ENCODE measurements around the gene GPR17.

GPR17 gene

GRCh38 chr2:127681976-127682857 lies 36.3 kb downstream of the GPR17 start:
- Histone ChIP-seq H3K36me3 (no peaks in the 10 kb centered on the region), H3K27ac (peak overlapping the region in 1 of 2 donors; percentile 45), H3K9me3 (no peaks in the 10 kb centered on the region), H3K27me3 (no peaks in the 10 kb centered on the region), H3K4me1 (peaks cover 0 to 41% (median 12%) of the 10 kb centered on the region in 4 donors), H3K4me3 (no peak overlapping the region)
- no peak for DNase-seq
- TF ChIP-seq CTCF (IDR thresholded peaks at IDR 0.05): no peak
- intact Hi-C loops (cut with DNase I; ENCODE audit: low total_unique reads): no loop called here

GRCh38 chr2:127683056-127683455 lies 37.1 kb downstream of the GPR17 start:
- Histone ChIP-seq H3K4me1 (peaks cover 0 to 34% (median 9%) of the 10 kb centered on the region in 4 donors), H3K27ac (no peak overlapping the region), H3K9me3 (no peaks in the 10 kb centered on the region), H3K4me3 (no peak overlapping the region), H3K36me3 (no peaks in the 10 kb centered on the region), H3K27me3 (no peaks in the 10 kb centered on the region)
- intact Hi-C loops (cut with DNase I; ENCODE audit: low total_unique reads): no loop called here
- TF ChIP-seq CTCF (IDR thresholded peaks at IDR 0.05): no peak
- DNase-seq: no peak

GRCh38 chr2:127683757-127684156 lies 37.8 kb downstream of the GPR17 start:
- Histone ChIP-seq H3K9me3 (no peaks in the 10 kb centered on the region), H3K27ac (no peak overlapping the region), H3K4me3 (no peak overlapping the region), H3K4me1 (peaks cover 0 to 34% (median 9%) of the 10 kb centered on the region in 4 donors), H3K27me3 (no peaks in the 10 kb centered on the region), H3K36me3 (no peaks in the 10 kb centered on the region)
- intact Hi-C loops (cut with DNase I; ENCODE audit: low total_unique reads): no loop called here
- TF ChIP-seq CTCF (IDR thresholded peaks at IDR 0.05): no peak
- DNase-seq: peak in 1 of 2 donors; percentile 14

GRCh38 chr2:127685410-127686080 lies 39.6 kb downstream of the GPR17 start:
- H3K9me3 ChIP-seq: no peaks in the 10 kb centered on the region
- H3K4me1 ChIP-seq: peaks cover 0 to 34% (median 9%) of the 10 kb centered on the region in 4 donors
- H3K4me3 ChIP-seq: no peak overlapping the region
- no peak for DNase-seq
- no peak overlapping the region for H3K27ac ChIP-seq
- no peaks in the 10 kb centered on the region for H3K27me3 ChIP-seq
- TF ChIP-seq CTCF (IDR thresholded peaks at IDR 0.05): no peak
- no peaks in the 10 kb centered on the region for H3K36me3 ChIP-seq
- intact Hi-C loops (cut with DNase I; ENCODE audit: low total_unique reads): no loop called here

- intact Hi-C loops (cut with DNase I; ENCODE audit: low total_unique reads): no loop called here
- no peak overlapping the region for H3K27ac ChIP-seq
- no peaks in the 10 kb centered on the region for H3K9me3 ChIP-seq
- no peak for DNase-seq
- no peak for TF ChIP-seq CTCF (IDR thresholded peaks at IDR 0.05)
- no peaks in the 10 kb centered on the region for H3K36me3 ChIP-seq
- H3K4me1 ChIP-seq: peaks cover 0 to 7% (median 0%) of the 10 kb centered on the region in 4 donors
- H3K4me3 ChIP-seq: no peak overlapping the region
- H3K27me3 ChIP-seq: no peaks in the 10 kb centered on the region
These were observed 42.5 kb downstream of the GPR17 start for GRCh38 chr2:127688405-127688804.

Data from tibial artery (tissue), 4 donors.